Uterine smooth muscle cell (primary cell): ENCODE data around the gene IL18. TPM values are rescaled to one million over a fixed set of nuclear protein-coding genes. Genes with fewer than 3 reads are reported as not detected.

Source experiments
- total RNA-seq: library from RNA; depleted of rRNA; stranded (reverse); fragments of >200 nt; gene quantifications from 2 replicates; pipeline ENCODE4 v1.2.3, GENCODE V29; 2014

The IL18 gene
- 2.0 and 2.3 TPM in 2 replicates for total RNA-seq

GRCh38 chr11:112163875-112164685, at the start of gene IL18:
Gene IL18, minus strand, starts transcription at chr11:112164094. Its CDS starts 9,041 bp downstream, at chr11:112155053.

GRCh38 chr11:112174789-112175598, 11.1 kb upstream of the IL18 start, which contains the start of gene BCO2:
Gene BCO2, plus strand, starts transcription at chr11:112175512. Its CDS starts 90 bp downstream, at chr11:112175602.

GRCh38 chr11:112167145-112167544, 3.3 kb upstream of the IL18 start, which contains the start of gene TEX12:
Gene TEX12, plus strand, starts transcription at chr11:112167372. Its CDS starts 1,897 bp downstream, at chr11:112169269.

Other genes with a start within 250 kb of the IL18 start
- 0.11 and 0.25 TPM in 2 replicates for gene C11orf52, start 245.2 kb downstream of the IL18 start, total RNA-seq
- gene DIXDC1, start 226.8 kb downstream of the IL18 start, total RNA-seq, result 9.3 and 16.0 TPM in 2 replicates
- gene DLAT, start 138.7 kb downstream of the IL18 start, total RNA-seq, result 29.6 and 46.5 TPM in 2 replicates
- gene PIH1D2, start 90.1 kb downstream of the IL18 start, total RNA-seq, result 0.87 and 2.2 TPM in 2 replicates
- gene NKAPD1, start 89.8 kb downstream of the IL18 start, total RNA-seq, result 25.7 and 25.9 TPM in 2 replicates
- gene TIMM8B, start 77.3 kb downstream of the IL18 start, total RNA-seq, result 34.0 and 38.1 TPM in 2 replicates
- 127 and 142 TPM in 2 replicates for gene SDHD, start 77.2 kb downstream of the IL18 start, total RNA-seq
- 0.11 and 0.25 TPM in 2 replicates for gene TEX12, start 3.3 kb upstream of the IL18 start, total RNA-seq
- 6.1 and 15.3 TPM in 2 replicates for gene BCO2, start 11.4 kb upstream of the IL18 start, total RNA-seq
- 58.4 and 86.8 TPM in 2 replicates for gene PTS, start 62.3 kb upstream of the IL18 start, total RNA-seq
- not detected in 2 replicates for gene PLET1, start 96.8 kb upstream of the IL18 start, total RNA-seq